ENCODE data around the gene ENC1.

ENC1 gene

DNA sequence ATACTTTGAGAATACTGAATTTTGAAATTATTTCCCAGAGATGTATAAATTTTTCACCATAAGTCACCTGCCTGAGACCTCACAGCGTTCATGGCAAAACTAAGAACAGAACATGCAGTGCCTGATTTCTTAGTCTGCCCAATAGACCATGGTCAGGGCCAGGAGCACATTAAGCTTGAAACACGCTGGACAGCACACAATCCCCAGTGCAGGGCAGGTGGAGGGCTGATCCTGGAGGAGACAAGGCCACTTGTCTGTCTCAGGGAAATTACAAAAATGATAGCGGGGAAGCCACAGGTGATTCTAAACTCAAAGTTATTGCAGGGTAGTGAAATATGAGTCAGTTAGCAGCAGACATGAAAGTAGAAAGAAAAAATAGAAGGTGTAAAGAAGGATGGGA, 18.6 kb upstream of the ENC1 start:
- DNase-seq (ENCODE audit: low read depth in 2 of 3, low spot score in 2 of 3) = no peak

- no peak for DNase-seq (ENCODE audit: low read depth in 2 of 3, low spot score in 2 of 3)
Observed at GRCh38 chr5:74657165-74657564, 16.6 kb upstream of the ENC1 start.

- no peak for DNase-seq (ENCODE audit: low read depth in 2 of 3, low spot score in 2 of 3)
Observed at GRCh38 chr5:74655716-74656115, 15.2 kb upstream of the ENC1 start.

DNA sequence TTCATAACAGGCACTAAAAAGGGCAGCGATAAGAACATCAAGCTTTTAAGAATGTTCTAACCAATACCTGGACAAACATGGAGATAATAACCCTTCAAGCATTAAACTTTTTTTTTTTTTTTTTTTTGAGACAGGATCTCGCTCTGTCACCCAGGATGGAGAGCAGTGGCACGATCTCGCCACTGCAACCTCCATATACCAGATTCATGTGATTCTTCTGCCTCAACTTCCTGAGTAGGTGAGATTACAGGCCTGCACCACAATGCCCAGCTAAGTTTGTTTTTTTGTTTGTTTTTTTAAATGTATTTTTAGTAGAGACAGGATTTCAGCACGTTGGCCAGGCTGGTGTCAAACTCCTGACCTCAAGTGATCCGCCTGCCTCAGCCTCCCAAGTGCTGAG, 14.7 kb upstream of the ENC1 start:
- DNase-seq (ENCODE audit: low read depth in 2 of 3, low spot score in 2 of 3) = no peak

- no peak for DNase-seq (ENCODE audit: low read depth in 2 of 3, low spot score in 2 of 3)
Observed at GRCh38 chr5:74653991-74654390, 13.5 kb upstream of the ENC1 start.

DNA sequence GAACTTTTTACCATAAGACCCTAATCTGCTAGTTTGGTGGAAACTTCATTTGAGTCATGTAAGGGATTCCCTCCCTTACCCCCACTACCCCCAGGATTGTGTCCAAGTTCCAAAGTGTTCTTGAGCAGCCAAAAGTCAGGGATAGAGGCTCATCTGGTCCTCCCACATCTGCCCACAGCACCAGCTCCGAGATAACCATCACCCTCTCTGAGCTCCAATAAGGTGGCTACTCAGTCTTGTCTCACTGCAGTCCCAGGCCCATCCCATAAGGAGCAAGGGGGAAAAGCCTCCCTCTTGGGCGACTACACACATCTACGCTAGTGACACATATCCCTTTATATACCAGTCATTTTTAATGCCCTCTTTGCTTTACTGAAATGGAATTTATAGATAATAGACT, 12.0 kb upstream of the ENC1 start:
- no peak for DNase-seq (ENCODE audit: low read depth in 2 of 3, low spot score in 2 of 3)

DNA sequence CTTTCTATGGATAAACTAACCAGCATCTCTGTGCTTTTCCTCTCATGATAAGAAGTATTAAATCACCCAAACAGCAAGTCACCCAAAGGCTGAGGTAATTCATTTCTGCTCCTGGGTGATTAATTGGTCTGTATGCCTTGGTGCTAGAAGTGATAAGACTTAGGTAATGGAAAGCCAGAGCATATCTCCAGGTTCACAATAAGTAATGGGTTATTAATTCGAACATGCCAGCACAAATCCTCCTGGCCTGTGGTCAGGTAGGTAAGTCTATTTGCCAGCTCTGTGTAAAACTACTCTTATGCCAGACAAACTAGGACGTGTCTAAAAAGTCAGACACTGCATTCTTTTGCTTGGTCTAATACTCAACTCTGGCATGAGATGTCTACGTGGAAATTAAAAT, 11.2 kb upstream of the ENC1 start:
- no peak for DNase-seq (ENCODE audit: low read depth in 2 of 3, low spot score in 2 of 3)

DNA sequence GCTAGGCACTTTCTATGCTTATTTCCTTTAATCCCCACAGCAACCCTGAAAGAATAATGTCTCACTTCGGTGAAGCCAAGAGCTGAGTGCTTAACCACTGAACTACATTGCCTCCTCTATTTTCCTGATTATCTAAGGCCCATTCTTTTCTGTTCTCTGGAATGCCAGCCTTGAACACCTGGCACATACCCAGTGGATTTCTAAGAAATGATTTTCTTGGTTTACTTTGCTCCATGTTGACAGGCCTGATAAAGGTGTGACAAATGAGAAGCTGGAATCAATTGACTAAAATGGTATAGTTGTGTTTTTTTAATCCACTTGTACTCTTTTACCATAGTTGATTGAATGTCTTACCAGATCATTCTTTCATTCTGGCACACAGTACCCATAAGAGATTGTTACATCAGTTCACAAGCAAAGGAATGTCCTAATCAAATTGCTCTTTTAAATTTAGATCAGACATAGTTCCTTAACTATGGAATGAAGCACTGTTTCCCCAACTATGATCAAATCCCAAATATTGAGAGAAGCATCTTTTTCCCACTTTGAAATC, 9.0 kb upstream of the ENC1 start:
- DNase-seq (ENCODE audit: low read depth in 2 of 3, low spot score in 2 of 3) = no peak

GRCh38 chr5:74648835-74649293, 8.3 kb upstream of the ENC1 start:
- no peak for DNase-seq (ENCODE audit: low read depth in 2 of 3, low spot score in 2 of 3)

GRCh38 chr5:74647096-74647495, 6.6 kb upstream of the ENC1 start:
- DNase-seq (ENCODE audit: low read depth in 2 of 3, low spot score in 2 of 3) = no peak

GRCh38 chr5:74643111-74643562, 2.6 kb upstream of the ENC1 start:
- DNase-seq (ENCODE audit: low read depth in 2 of 3, low spot score in 2 of 3) = no peak

DNA sequence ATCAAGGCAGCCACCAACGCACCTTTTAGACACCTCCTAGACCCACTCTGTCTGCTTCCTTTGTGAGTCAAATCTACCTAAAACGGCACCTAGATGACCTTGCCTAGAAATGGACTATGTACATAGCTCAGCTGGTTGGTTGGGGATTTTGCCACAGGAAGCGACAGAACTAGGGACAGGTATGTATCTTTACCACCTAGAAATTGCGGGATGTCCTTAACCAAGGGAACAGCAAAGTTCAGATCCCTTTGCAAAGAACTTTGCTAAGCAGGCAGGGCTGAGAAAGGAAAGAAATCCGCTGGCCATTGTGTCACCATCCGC, 2.0 kb upstream of the ENC1 start:
- DNase-seq (ENCODE audit: low read depth in 2 of 3, low spot score in 2 of 3) = no peak

DNA sequence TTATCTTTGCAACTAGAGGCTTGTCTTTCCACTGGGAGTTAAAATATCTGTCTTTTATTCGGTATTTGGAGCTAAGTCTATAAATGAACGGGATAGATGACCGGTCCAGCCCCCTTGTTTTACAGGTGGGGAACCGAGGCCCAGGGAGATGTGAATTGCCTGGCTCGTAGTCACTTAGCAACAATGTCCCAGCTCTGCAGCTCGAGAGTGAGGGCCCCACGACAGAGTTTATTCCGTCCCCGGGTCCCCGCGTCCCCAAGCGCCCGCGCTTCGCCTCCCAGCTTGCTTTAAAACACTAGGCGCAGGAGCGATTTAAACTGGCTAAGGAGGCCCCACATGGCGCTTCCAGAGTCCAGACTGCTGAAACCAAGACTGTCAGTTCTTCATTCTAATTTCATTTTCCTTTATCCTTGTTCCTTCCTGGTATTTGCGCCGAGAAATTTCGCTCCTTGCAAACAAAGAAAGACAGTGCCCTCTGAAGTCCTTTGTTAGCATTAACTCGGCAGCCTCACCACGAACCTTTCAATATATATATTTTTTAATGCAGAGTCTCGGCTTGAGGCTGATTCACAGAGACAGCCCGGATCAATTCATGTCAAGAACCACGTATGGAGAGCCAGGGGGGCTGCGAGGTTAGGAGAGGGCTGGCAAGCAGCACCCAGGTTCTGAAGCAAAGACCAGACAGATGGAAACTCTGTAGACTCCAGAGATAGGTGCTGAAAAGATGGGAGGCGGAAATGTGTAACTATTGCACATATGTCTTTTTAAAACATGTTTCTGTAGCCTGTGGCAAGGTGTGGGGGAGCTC, 1.4 kb upstream of the ENC1 start:
- no peak for DNase-seq (ENCODE audit: low read depth in 2 of 3, low spot score in 2 of 3)

GRCh38 chr5:74640954-74641734, 616 bp upstream of the ENC1 start:
- peak in 1 of 3 experiments; percentile 21 for DNase-seq (ENCODE audit: low read depth in 2 of 3, low spot score in 2 of 3)

DNA sequence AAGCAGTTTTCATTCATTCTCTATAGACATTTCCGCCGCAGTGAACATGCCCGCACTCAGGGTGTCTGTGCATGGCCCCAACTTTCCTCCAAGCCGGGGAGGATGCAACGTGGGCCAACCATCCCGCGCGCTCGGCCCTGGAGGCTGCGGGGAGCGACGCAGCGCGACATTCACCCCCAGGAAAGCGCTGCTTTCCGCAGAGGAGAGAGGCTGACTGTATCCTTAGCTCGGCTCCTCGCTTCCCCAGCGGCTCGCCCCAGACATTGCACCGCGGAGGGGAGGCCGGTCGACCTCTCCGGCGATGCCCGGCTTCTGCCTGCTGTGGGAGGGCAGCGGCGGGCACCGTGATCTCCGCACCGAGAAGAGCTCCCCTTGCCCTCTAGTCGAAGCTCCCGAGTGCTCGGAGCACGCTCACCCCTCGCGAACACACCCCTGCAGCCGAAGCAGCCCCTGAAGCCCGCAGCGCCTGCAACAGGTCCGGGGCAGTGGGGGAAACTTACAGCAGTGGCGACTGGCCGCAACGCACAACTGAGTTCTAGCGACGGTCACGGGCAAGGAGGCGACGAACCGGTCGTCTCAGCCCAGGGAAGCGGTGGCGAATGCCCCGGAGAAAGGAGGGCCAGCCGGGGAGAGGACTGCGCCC, 600 bp downstream of the ENC1 start:
- DNase-seq (ENCODE audit: low read depth in 2 of 3, low spot score in 2 of 3) = peak in 1 of 3 experiments; percentile 18

DNA sequence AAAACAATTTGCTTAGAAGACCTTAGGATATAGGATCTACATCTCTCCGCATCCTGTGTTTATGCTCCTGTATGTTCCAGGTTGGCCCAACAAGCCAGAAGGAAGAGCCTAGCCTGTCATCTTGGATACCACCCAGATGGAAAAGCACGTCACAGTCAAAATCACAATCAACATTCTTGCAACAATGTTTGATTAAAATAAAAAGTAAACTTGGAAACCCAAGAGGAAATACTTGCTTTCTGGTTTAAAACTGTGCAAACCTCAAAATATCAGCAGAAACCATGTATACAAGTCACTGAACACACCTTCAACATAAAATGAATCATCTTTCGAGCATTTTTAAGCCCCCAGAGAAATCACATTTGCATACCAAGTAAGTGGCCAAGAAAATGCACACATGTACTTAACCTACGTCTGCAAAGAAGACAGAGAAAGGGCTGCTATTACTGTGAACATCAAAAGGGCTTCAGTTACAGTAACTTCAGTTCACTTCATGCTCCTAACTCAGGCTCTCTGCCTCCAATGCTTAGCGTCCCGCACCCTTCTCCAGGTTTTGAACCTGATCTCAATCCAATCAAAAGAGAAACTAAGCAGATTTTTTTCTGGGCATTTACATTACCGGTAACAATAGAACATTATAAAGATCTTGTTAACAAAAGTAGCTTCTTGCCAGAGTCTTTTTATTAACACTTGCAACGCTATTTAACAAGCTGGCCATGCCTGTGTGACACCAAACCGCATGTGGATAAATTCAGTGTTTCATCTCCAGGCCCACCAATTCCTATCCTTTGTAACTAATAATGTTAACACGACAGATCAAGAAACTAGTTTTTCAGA, 1.3 kb downstream of the ENC1 start:
- DNase-seq (ENCODE audit: low read depth in 2 of 3, low spot score in 2 of 3) = no peak

DNA sequence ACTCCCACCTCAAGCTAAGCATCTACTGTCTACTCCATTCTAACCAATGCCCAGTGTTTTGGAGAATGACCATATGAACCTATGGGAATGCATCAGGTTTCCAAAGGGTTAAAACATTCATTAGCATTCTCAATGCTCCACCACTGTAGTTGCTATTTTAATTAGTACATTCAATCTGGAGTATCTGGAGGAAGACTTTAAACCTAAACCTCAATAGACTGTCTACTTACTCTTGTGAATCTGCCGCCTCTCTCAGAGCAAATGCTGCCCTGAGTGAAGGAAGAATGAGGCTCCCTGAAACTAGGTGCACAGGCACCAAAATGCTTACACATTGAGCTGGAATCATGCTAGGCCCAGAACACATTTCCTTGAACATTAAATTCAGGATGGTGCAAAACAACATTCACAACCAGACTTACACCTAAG, 2.0 kb downstream of the ENC1 start:
- DNase-seq (ENCODE audit: low read depth in 2 of 3, low spot score in 2 of 3) = no peak

DNA sequence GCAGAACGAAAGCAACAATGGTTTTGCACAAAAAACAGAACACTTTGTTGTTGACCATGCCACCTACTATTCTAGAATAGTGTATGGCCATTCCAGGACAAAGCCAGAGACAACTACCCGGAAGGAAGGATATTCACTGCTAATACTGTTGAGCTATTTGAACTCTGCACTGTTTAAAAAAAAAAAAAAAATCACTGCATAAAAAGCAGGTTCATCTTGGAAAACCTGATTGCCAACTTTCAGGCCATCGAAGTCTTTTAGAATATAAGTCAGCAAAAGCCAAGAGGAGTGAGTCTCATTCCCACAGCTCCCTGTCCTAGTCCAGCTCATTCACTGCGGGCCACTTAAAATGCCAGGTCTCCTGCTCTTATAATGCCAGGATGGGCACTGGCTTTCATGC, 4.0 kb downstream of the ENC1 start:
- DNase-seq (ENCODE audit: low read depth in 2 of 3, low spot score in 2 of 3) = no peak

GRCh38 chr5:74636149-74636548, 4.4 kb downstream of the ENC1 start:
- DNase-seq (ENCODE audit: low read depth in 2 of 3, low spot score in 2 of 3) = no peak

DNA sequence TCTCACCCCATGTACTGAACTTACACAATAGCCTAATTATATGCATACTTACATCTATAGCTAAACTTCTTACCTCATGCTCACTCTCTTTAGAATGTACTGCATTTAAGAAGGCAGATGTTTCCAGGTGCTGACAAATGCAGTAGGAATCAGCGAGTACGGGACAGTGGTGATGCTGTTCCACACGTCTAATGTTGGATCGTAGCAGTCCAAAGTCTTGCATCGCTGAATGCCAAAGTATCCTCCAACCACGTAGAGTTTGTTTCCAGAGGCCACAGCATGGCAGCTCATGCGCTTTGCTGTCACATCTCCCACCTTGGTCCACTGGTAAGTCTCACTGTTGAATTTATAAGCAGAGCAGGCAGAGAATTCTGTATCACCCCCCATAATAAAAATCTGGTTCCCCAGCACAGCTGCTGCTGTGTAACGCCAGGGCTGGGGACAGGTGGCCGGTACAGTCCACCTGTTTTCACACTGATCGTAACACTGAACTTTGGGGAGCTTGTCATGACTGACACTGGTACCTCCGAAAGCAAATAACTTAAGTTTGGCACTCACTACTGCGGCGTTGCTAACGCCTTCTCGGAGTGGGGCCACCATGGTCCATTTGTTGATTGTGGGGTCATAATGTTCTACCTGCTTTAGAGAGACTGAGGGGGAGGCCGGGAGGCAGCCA, 5.8 kb downstream of the ENC1 start:
- DNase-seq (ENCODE audit: low read depth in 2 of 3, low spot score in 2 of 3) = no peak
